Uterus (tissue), 2 donors: ENCODE measurements around the gene NPS.

Experiments
- POLR2A ChIP-seq, 2 donors: fragments of 450-650 bp; IDR thresholded peaks; one replicate each; pipeline ENCODE4 v1.6.1; 2016; ENCODE audit warnings: antibody characterized with exemption in 2 of 2, mild to moderate bottlenecking in 1 of 2, moderate library complexity in 1 of 2
- TF ChIP-seq, protein P1 (sequence below), 4 experiments: fragments of 200-600 bp in 2 of 4; fragments of 450-650 bp in 2 of 4; sonication (generic) in 2 of 4; IDR thresholded peaks; one replicate each; pipeline ENCODE4 v1.5.1; 2016 to 2019; ENCODE audit warnings: antibody characterized with exemption in 4 of 4, mild to moderate bottlenecking in 2 of 4, moderate library complexity in 1 of 4

DNA sequence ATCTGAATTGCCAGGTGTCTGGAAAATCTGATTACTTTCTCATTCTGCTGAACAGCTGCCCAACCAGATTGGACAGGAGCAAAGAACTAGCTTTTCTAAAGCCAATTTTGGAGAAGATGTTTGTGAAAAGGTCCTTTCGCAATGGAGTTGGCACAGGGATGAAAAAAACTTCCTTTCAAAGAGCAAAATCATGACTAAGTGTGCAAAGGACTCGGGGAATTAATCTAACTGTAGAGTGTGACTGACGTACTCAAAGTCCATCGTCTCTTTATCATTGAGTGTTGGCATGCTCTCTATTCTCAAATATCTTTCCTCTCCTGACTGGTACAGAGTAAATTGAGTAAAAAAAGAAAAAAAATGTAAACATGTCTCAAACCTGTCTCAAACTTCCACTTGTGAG lies 3.3 kb downstream of the NPS start:
- TF ChIP-seq, protein P1, sequence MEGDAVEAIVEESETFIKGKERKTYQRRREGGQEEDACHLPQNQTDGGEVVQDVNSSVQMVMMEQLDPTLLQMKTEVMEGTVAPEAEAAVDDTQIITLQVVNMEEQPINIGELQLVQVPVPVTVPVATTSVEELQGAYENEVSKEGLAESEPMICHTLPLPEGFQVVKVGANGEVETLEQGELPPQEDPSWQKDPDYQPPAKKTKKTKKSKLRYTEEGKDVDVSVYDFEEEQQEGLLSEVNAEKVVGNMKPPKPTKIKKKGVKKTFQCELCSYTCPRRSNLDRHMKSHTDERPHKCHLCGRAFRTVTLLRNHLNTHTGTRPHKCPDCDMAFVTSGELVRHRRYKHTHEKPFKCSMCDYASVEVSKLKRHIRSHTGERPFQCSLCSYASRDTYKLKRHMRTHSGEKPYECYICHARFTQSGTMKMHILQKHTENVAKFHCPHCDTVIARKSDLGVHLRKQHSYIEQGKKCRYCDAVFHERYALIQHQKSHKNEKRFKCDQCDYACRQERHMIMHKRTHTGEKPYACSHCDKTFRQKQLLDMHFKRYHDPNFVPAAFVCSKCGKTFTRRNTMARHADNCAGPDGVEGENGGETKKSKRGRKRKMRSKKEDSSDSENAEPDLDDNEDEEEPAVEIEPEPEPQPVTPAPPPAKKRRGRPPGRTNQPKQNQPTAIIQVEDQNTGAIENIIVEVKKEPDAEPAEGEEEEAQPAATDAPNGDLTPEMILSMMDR (IDR thresholded peaks at IDR 0.05): no peak
- no peak for TF ChIP-seq POLR2A (IDR thresholded peaks at IDR 0.05)
